ENCODE data around the gene GUCY1A2.
"Not testable (repeated sequence)": the region's sequence is repeated elsewhere in the genome, so short reads cannot be mapped to it uniquely, and the experiment has no call there.

The GUCY1A2 gene

DNA sequence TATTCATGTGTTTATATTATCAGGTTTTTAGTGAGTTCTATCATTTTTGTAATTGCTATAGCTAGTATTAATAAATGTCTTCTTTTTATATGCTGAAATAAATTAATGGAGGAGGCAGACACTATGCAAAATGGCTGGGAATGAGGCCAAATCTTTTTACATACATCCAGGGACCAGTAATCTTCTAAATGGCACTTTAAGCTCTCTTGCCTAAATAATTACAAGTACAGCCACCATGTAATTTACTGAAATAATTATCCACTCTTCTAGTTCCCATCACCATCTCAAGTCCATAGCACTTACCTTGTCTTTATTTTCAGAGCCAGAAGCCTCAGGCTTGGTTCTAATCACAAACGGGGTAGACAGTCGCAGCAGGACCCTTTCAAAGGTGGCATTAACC is 79.1 kb downstream of the GUCY1A2 start:
- H3K4me3 ChIP-seq (ENCODE audit: low read depth, low read length) = no peak overlapping the region
- no peaks in the 10 kb centered on the region for H3K36me3 ChIP-seq (ENCODE audit: control insufficient read depth, insufficient read depth, low read length)
- H3K27ac ChIP-seq (ENCODE audit: low read depth, low read length) = no peak overlapping the region
- no peaks in the 10 kb centered on the region for H3K27me3 ChIP-seq (ENCODE audit: control insufficient read depth, insufficient read depth, low read length)
- peaks cover 9% of the 10 kb centered on the region; the same call in 1 of the 2 replicates for H3K4me1 ChIP-seq (ENCODE audit: control insufficient read depth, insufficient read depth, low read length)
- no peaks in the 10 kb centered on the region for H3K9me3 ChIP-seq (ENCODE audit: control insufficient read depth, insufficient read depth, low read length)
- no peak overlapping the region for H3K9ac ChIP-seq (ENCODE audit: low read depth, low read length)

DNA sequence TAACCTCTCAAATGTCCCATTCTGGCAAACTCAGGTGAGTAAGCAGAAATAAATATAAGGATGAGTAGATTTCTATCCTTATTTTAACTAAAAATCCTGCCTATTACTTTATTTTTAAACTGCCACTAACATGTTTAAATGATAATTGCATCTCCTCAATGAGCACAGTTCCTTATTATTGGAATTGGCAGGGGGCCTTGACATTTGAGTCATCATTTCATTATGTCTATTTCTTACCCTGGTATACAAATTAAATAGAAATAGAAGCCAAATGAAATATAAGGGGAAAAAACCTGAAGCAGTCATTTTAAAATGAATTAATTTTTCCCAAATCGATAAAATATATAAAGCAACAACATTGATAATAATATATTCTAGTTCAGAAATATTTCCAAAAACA is 81.2 kb downstream of the GUCY1A2 start:
- Histone ChIP-seq H3K4me3 (ENCODE audit: low read depth, low read length) (no peak overlapping the region), H3K4me1 (ENCODE audit: control insufficient read depth, insufficient read depth, low read length) (peaks cover 9% of the 10 kb centered on the region; the same call in 1 of the 2 replicates), H3K9me3 (ENCODE audit: control insufficient read depth, insufficient read depth, low read length) (no peaks in the 10 kb centered on the region), H3K36me3 (ENCODE audit: control insufficient read depth, insufficient read depth, low read length) (no peaks in the 10 kb centered on the region), H3K27me3 (ENCODE audit: control insufficient read depth, insufficient read depth, low read length) (no peaks in the 10 kb centered on the region), H3K27ac (ENCODE audit: low read depth, low read length) (no peak overlapping the region), H3K9ac (ENCODE audit: low read depth, low read length) (no peak overlapping the region)

DNA sequence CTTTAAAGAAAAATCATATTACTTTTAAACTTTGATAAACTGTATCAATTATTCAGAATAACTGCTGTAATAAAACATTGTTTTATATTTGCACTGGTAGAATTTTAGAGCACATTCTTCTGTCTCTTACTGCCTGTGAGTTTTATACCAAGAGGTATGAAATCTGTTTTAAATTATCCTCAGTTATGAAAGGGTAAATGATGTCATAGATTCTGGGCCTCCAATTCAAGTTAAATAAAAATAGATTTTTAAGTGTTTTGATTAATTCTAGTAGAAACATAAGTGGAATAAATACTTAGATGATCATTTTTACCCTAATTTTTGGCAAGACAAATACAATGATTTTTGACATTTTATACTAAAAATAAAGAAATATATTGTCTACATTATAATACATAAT is 93.0 kb downstream of the GUCY1A2 start:
- Histone ChIP-seq H3K27ac (ENCODE audit: low read depth, low read length) (no peak overlapping the region), H3K9ac (ENCODE audit: low read depth, low read length) (no peak overlapping the region), H3K9me3 (ENCODE audit: control insufficient read depth, insufficient read depth, low read length) (no peaks in the 10 kb centered on the region), H3K27me3 (ENCODE audit: control insufficient read depth, insufficient read depth, low read length) (no peaks in the 10 kb centered on the region), H3K36me3 (ENCODE audit: control insufficient read depth, insufficient read depth, low read length) (no peaks in the 10 kb centered on the region), H3K4me1 (ENCODE audit: control insufficient read depth, insufficient read depth, low read length) (no peaks in the 10 kb centered on the region), H3K4me3 (ENCODE audit: low read depth, low read length) (no peak overlapping the region)

DNA sequence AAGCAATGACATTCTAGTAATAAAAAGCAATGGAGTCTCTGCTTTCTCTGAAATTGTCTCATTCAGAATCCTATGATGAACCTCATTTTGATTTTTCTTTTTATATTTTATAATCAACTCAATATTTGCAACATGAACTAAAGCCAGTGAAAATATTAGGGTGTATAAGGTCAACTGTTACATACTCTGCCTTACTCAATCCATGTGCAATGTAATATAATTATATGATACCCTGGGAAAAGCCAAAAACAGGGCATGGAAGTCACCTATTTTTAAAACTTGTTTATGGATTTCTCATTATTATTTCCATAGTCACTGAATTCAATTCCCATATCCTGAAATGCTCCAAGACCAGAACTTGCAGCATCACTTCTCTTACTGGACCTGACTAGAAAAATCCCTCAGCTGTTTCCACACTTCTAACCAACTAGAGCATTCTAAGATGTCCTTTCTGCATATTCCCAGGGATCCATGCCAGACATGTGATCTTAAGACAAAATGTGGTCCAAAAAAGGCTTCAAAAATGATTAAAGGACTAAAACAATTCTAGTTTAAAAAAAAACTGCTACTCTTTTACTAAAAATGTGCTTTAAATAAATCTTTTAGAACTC is 97.3 kb downstream of the GUCY1A2 start:
- Histone ChIP-seq H3K4me1 (ENCODE audit: control insufficient read depth, insufficient read depth, low read length) (no peaks in the 10 kb centered on the region), H3K4me3 (ENCODE audit: low read depth, low read length) (no peak overlapping the region), H3K27me3 (ENCODE audit: control insufficient read depth, insufficient read depth, low read length) (no peaks in the 10 kb centered on the region), H3K9me3 (ENCODE audit: control insufficient read depth, insufficient read depth, low read length) (no peaks in the 10 kb centered on the region), H3K27ac (ENCODE audit: low read depth, low read length) (no peak overlapping the region), H3K9ac (ENCODE audit: low read depth, low read length) (no peak overlapping the region), H3K36me3 (ENCODE audit: control insufficient read depth, insufficient read depth, low read length) (no peaks in the 10 kb centered on the region)

DNA sequence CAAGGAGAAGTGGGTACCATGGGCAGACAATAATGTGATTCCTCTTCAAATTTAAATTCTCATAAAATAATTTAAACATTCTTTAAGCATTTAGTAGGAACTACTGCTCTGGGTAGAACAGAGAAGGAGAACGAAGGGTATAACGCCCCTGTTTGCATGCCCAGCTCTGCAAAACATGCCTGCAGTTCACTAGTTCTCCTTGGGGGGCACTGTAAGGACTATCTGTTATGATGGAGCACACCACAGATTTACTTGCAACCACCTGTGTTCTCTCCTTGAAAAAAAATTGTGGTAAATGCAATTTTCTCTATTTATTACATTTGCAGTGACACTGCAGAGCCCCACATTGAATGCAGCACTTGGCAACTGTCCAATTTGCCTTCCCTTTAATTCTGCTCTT is 100.3 kb downstream of the GUCY1A2 start:
- Histone ChIP-seq H3K4me3 (ENCODE audit: low read depth, low read length) (no peak overlapping the region), H3K4me1 (ENCODE audit: control insufficient read depth, insufficient read depth, low read length) (no peaks in the 10 kb centered on the region), H3K27me3 (ENCODE audit: control insufficient read depth, insufficient read depth, low read length) (no peaks in the 10 kb centered on the region), H3K36me3 (ENCODE audit: control insufficient read depth, insufficient read depth, low read length) (no peaks in the 10 kb centered on the region), H3K9ac (ENCODE audit: low read depth, low read length) (no peak overlapping the region), H3K9me3 (ENCODE audit: control insufficient read depth, insufficient read depth, low read length) (no peaks in the 10 kb centered on the region), H3K27ac (ENCODE audit: low read depth, low read length) (no peak overlapping the region)

DNA sequence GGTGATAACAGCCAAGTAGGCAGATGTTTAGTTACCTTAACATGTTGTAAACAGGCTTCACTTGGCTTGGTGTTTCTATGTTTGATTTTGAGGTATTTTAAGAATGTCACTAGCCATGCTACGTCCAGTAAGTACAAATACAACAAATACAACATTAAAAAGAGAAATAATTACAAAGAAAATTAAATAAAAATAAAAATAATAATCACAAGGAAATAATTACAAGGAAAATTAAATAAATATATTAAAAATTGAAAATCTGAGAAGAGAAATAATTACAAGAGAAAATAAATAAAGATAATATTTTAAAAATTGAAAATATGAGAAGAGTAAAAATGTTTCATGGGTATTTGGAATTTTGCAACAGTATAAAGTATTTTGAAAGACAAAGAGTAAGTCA is 103.9 kb downstream of the GUCY1A2 start:
- H3K9ac ChIP-seq (ENCODE audit: low read depth, low read length) = no peak overlapping the region
- H3K36me3 ChIP-seq (ENCODE audit: control insufficient read depth, insufficient read depth, low read length) = no peaks in the 10 kb centered on the region
- no peaks in the 10 kb centered on the region for H3K27me3 ChIP-seq (ENCODE audit: control insufficient read depth, insufficient read depth, low read length)
- H3K27ac ChIP-seq (ENCODE audit: low read depth, low read length) = no peak overlapping the region
- no peaks in the 10 kb centered on the region for H3K4me1 ChIP-seq (ENCODE audit: control insufficient read depth, insufficient read depth, low read length)
- H3K9me3 ChIP-seq (ENCODE audit: control insufficient read depth, insufficient read depth, low read length) = no peaks in the 10 kb centered on the region
- no peak overlapping the region for H3K4me3 ChIP-seq (ENCODE audit: low read depth, low read length)

DNA sequence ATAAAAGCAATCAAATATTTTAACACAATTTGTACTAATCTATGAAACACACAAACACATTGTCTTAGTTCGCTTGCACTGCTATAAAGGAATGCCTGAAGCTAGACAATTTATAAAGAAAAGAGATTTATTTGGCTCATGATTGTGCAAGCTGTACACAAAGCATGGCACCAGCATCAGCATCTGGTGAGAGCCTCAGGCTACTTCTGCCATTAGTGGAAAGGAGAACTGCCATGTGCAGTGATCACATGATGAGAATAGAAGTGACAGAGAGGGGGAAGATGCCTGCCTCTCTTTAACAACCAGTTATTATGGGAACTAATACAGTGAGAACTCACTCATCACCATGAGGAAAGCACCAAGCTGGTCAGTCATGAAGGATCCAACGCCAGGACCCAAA is 105.1 kb downstream of the GUCY1A2 start:
- Histone ChIP-seq H3K27ac (ENCODE audit: low read depth, low read length) (no peak overlapping the region), H3K4me1 (ENCODE audit: control insufficient read depth, insufficient read depth, low read length) (no peaks in the 10 kb centered on the region), H3K9ac (ENCODE audit: low read depth, low read length) (no peak overlapping the region), H3K36me3 (ENCODE audit: control insufficient read depth, insufficient read depth, low read length) (no peaks in the 10 kb centered on the region), H3K4me3 (ENCODE audit: low read depth, low read length) (no peak overlapping the region), H3K27me3 (ENCODE audit: control insufficient read depth, insufficient read depth, low read length) (no peaks in the 10 kb centered on the region), H3K9me3 (ENCODE audit: control insufficient read depth, insufficient read depth, low read length) (no peaks in the 10 kb centered on the region)

DNA sequence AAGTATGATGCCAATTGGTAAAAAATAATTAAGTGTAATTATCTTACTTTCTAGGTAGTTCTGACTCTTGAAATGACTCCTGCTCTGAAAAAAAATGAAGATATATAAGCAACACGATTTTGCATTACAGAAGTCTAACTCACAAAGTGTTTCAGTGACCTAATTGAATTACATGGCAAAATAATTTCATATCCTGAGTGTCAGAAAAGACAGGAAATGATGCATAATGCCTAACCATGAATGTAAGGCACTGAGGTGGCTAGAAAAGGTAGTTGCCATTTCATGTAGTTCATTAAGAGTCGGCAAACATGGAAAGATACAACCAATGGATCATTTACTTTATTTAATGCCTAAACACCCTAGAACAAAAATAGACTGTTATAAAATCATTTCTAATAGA is 113.5 kb downstream of the GUCY1A2 start:
- no peaks in the 10 kb centered on the region for H3K4me1 ChIP-seq (ENCODE audit: control insufficient read depth, insufficient read depth, low read length)
- no peaks in the 10 kb centered on the region for H3K36me3 ChIP-seq (ENCODE audit: control insufficient read depth, insufficient read depth, low read length)
- H3K9me3 ChIP-seq (ENCODE audit: control insufficient read depth, insufficient read depth, low read length) = no peaks in the 10 kb centered on the region
- no peaks in the 10 kb centered on the region for H3K27me3 ChIP-seq (ENCODE audit: control insufficient read depth, insufficient read depth, low read length)
- H3K27ac ChIP-seq (ENCODE audit: low read depth, low read length) = no peak overlapping the region
- H3K9ac ChIP-seq (ENCODE audit: low read depth, low read length) = no peak overlapping the region
- no peak overlapping the region for H3K4me3 ChIP-seq (ENCODE audit: low read depth, low read length)

DNA sequence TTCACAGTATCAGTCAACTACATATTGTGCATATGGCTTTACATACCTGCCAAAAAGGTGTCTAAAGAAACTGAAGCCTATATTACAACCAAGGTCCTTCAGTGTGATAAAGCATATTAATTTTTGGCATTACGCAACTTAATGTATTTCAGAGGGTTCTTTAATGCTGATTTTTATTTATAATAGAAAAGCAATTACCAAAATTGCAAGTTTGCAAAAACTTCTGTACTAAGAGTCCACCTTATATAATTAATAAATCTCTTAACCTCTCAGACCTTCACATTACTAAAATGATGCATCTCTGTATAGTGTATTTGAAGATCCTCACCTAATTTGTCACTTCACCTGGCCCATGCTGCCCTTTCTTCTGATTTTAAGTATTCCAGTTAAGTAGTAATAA is 128.6 kb downstream of the GUCY1A2 start:
- no peaks in the 10 kb centered on the region for H3K4me1 ChIP-seq (ENCODE audit: control insufficient read depth, insufficient read depth, low read length)
- no peak overlapping the region for H3K9ac ChIP-seq (ENCODE audit: low read depth, low read length)
- H3K27me3 ChIP-seq (ENCODE audit: control insufficient read depth, insufficient read depth, low read length) = no peaks in the 10 kb centered on the region
- H3K4me3 ChIP-seq (ENCODE audit: low read depth, low read length) = no peak overlapping the region
- no peak overlapping the region for H3K27ac ChIP-seq (ENCODE audit: low read depth, low read length)
- no peaks in the 10 kb centered on the region for H3K36me3 ChIP-seq (ENCODE audit: control insufficient read depth, insufficient read depth, low read length)
- H3K9me3 ChIP-seq (ENCODE audit: control insufficient read depth, insufficient read depth, low read length) = no peaks in the 10 kb centered on the region

DNA sequence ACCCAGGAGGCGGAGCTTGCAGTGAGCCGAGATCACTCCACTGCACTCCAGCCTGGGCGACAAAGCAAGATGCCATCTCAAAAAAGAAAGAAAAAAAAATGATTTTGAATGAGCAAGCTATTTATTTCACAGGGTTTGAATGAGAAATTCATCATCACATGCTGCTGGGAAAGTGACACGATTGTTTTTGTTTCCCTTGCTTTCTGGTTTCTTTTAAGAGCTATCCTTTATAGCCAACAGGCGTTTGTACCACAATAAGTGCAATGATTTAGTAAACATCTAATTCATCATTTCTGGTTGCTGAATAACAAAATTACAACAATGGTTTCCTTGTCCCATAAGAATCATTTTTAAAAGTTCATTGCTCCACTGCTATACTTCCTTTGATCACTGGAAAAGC is 129.9 kb downstream of the GUCY1A2 start:
- no peaks in the 10 kb centered on the region for H3K9me3 ChIP-seq (ENCODE audit: control insufficient read depth, insufficient read depth, low read length)
- no peak overlapping the region for H3K4me3 ChIP-seq (ENCODE audit: low read depth, low read length)
- no peak overlapping the region for H3K27ac ChIP-seq (ENCODE audit: low read depth, low read length)
- no peaks in the 10 kb centered on the region for H3K36me3 ChIP-seq (ENCODE audit: control insufficient read depth, insufficient read depth, low read length)
- no peaks in the 10 kb centered on the region for H3K4me1 ChIP-seq (ENCODE audit: control insufficient read depth, insufficient read depth, low read length)
- no peaks in the 10 kb centered on the region for H3K27me3 ChIP-seq (ENCODE audit: control insufficient read depth, insufficient read depth, low read length)
- no peak overlapping the region for H3K9ac ChIP-seq (ENCODE audit: low read depth, low read length)

DNA sequence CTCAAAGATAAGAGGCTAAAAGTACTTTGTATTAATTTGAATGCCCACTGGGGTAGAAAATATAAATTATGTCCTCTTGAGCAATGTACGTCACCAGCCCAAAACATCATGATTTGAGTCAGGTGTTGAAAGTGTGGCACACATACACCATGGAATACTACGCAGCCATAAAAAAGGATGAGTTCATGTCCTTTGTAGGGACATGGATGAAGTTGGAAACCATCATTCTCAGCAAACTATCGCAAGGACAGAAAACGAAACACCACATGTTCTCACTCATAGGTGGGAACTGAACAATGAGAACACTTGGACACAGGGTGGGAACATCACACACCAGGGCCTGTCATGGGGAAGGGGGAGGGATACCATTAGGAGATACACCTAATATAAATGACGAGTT is 134.6 kb downstream of the GUCY1A2 start:
- H3K4me3 ChIP-seq (ENCODE audit: low read depth, low read length); H3K27me3 ChIP-seq (ENCODE audit: control insufficient read depth, insufficient read depth, low read length); H3K4me1 ChIP-seq (ENCODE audit: control insufficient read depth, insufficient read depth, low read length); H3K9ac ChIP-seq (ENCODE audit: low read depth, low read length); H3K9me3 ChIP-seq (ENCODE audit: control insufficient read depth, insufficient read depth, low read length); H3K27ac ChIP-seq (ENCODE audit: low read depth, low read length); H3K36me3 ChIP-seq (ENCODE audit: control insufficient read depth, insufficient read depth, low read length): not testable (repeated sequence)

Data from HUES48 (cell line).